KBM-7 (cell line): Measurements from ENCODE around the gene PPFIA3.
A peak's percentile ranks its signal among the peaks of the same experiment; 100 is the strongest.
"Not testable (repeated sequence)": the region's sequence is repeated elsewhere in the genome, so short reads cannot be mapped to it uniquely, and the experiment has no call there.

ENCODE experiments used
- DNase-seq: peaks from one replicate; pipeline ENCODE4 v3.0.0-alpha.2; 2015
- in situ Hi-C: fragments of 300-500 bp; cut with MboI; formaldehyde crosslinking; loops from 2 replicates; pipeline ENCODE4 v1.14.3; 2020; ENCODE audit warnings: low sequenced_read_pairs, low pct_unique_long_range_greater_than_20kb, mixed read lengths

PPFIA3 gene

DNA sequence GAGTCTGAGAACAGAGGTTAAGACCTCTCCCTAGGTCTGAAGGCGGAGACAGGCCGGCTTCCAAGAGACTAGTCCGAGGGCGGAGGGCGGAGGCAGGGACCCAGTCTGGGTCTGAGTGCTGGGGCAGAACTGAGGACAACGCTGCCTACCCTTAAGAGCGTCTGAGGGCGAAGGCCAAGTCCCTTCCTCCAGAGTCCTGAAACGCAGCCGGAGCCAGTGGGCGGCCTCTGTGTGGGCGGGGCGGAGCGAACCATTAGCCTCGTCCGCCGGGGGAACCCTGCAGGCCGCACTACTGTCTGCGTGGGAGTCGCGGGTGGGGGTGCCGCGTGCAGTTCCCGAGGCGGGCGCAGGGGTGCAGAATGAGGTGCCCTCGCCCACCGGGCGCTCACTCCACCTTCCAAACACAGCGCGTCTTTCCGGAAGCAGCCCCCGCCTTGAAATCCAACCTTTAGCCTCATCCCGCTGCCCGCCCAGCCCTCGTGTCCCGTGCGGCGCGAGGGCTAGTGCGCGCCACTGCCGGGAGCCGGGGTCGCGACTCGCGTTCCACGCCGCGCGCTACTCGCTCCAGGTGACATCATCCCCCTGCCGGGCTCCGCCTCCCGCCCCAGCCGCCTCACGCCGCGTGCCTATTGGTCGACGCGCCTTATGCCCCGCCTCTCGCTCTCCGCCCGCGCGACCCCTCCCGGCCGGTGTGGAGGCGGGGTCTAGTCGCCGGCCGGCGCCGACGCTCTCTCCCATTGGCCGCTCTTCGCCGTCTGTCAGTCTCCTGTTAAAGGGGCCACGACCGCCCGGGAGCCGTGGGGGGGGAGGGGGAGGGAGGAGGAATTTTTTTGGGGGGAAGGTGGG is 556 bp upstream of the PPFIA3 start, which contains the start of gene C19orf73:
Gene C19orf73 (minus strand): TSS at position 579 of the 846 bp plus-strand sequence. CDS start 121 bp downstream, at position 458.
- in situ Hi-C loops: no loop called here
- DNase-seq: peak; percentile 97

DNA sequence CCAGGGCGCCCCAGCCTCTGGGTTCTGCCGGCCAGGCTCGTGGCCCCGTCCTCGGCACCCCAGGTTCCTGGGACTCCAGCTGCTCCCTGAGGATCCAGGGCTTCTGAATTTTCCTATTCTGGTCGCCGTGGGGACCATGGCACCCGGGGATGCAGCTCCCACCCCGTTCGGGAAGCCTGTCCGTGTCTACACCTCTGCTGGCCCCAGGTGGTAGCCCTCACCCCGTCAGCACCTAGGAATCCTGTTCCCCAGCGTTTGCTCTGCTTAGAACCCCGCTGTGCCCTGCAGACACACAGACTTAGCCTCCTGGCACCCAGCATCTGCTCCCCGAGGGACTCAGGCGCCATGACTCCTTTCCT is 960 bp downstream of the PPFIA3 start:
- no peak for DNase-seq
- in situ Hi-C loops: no loop called here

DNA sequence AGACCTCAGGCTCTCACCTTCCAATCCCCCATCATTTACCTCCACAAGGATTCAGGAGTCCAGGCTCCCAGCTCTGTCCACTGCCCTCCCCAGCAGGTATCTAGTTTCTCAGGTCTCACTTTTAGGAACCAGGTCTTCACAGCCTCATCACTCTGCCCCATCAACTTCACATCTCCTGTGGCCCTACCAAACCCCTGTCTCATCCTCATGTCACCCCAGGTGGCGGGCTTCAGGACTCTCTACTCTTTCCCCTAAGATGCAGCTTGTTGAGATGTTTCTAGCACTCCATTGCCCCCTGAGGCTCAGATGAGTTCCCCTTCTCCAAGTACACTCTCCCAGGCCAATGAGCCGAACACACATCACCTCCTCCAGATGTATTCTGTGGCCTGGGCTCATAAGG is 1.5 kb downstream of the PPFIA3 start:
- in situ Hi-C loops: no loop called here
- DNase-seq: no peak

DNA sequence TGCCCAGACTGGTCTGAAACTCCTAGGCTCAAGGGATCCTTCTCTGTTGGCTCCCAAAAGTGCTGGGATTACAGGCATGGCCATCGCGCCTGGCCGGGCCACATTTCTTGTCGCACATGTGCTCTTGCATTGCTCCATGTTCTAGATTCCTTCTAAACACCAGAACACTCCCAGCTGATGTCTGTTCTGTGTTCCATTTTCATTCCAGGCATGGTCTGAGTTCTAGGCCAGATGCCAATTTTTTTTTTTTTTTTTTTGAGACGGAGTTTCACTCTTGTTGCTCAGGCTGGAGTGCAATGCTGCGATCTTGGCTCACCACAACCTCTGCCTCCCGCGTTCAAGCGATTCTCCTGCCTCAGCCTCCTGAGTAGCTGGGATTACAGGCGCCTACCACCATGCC is 2.5 kb downstream of the PPFIA3 start:
- in situ Hi-C loops: not testable (repeated sequence)

DNA sequence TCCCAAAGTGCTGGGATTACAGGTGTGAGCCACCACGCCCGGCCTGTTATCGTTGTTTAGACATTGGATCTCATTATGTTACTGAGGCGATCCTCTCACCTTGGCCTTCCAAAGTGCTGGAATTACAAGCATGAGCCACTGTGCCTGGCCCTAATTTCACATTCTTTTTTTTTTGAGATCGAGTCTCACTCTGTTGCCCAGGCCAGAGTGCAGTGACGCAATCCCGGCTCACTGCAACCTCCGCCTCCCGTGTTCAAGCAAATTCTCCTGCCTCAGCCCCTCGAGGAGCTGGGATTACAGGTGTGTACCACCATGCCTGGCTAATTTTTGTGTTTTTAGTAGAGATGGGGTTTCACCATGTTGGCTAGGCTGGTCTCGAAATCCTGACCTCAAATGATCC is 3.9 kb downstream of the PPFIA3 start:
- DNase-seq, in situ Hi-C loops: not testable (repeated sequence)

More for the DNA sequence above, 2.5 kb downstream of the PPFIA3 start:
- not testable (repeated sequence) for DNase-seq

DNA sequence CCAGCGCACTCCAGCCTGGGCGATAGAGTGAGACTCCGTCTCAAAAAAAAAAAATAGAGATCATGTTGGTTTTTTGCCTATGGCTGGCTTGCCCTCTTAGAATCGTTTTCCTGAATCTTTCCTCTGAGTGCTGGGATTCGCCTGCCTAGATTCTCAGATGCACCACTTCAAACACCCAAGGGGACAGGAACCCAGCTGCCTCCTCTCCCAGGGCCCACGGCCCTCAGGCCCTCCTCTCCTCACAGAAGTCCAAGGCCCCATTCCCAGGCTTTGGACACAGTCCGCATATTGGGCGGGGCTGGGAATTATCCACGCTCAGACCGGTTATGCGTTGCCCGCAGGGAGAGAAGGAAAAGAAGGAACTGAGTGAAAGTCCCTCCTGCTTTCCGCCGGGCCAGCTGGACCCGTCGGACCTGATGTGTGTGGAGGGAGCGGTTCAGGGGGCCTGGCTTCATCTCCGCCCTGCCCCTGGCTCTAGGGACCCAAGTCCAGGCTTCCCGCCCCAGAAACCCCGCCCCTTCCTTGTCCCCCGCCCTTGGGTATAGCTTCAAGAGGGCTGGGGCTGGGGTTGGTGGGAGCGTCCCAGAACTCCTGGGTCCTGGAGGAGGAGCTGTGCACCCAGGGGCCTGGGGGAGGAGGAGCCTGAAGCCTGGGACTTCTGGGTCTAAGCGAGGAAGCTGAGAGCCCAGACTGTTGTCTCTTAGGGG is 5.8 kb downstream of the PPFIA3 start:
- in situ Hi-C loops: no loop called here
- DNase-seq: no peak

DNA sequence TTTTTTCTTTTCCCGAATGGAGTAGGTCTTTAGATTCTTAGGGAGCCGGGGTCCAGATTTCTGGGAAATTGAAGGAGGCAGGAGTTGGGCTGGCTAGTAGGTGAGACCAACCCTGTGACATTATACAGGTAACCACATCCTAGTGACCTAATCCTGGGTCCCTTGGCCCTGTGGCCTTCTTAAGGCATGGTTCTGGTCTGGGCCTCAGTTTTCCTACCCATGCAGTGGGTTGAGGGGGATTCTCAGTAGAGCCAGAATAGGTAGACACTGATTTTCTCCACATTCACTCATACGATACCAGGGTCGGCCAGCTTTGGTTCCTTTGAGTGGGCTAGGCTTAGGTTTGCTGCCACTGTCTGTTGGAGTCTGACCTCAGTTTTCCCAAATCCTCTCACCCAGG is 7.2 kb downstream of the PPFIA3 start:
- no peak for DNase-seq
- in situ Hi-C loops: no loop called here

DNA sequence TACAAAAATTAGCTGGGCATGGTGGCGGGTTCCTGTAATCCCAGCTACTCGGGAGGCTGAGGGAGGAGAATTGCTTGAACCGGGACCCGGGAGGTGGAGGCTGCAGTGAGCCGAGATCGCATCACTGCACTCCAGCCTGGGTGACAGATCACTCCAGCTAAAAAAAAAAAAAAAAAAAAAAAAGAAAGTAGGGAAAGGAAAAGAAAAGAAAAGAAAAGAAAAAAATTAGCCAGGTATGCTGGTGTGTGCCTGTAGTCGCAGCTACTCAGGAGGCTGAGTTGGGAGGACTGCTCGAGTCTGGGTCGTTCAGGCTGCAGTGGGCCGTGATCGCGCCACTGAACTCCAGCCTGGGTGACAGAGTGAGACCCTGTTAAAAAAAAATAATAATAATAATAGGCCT is 7.9 kb downstream of the PPFIA3 start:
- in situ Hi-C loops, DNase-seq: not testable (repeated sequence)

DNA sequence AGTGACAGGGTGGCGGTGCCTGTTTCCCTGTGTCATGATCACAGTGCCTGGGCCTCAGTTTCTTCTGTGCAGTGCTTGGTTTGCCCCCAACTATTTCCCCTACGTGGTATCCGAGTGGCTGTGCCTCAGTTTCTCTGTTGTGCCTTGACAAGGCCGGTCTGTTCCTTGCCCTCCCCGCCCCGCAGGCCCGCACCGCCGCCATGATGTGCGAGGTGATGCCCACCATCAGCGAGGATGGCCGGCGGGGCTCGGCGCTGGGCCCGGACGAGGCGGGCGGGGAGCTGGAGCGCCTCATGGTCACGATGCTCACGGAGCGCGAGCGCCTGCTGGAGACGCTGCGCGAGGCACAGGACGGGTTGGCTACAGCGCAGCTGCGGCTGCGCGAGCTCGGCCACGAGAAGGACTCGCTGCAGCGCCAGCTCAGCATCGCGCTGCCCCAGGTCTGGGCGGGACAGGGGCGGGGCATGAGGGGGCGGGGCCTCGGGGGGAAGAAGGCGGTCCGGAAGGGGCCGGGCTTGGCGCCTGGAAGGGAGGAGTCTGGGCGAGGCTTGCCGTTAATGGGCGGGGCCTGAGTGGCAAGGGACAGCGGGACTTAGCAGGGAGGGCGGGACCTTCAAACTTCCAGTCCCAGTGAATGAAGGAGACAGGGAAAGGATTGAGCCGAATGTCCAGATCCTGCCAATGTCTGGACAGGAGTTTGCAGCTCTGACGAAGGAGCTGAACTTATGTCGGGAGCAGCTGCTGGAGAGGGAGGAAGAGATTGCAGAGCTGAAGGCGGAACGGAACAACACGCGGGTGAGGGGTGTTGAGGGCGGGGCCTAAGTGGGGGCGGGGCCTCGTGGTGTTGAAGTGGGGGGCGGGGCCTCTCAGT is 8.6 kb downstream of the PPFIA3 start:
- in situ Hi-C loops: no loop called here
- peak; percentile 93 for DNase-seq

DNA sequence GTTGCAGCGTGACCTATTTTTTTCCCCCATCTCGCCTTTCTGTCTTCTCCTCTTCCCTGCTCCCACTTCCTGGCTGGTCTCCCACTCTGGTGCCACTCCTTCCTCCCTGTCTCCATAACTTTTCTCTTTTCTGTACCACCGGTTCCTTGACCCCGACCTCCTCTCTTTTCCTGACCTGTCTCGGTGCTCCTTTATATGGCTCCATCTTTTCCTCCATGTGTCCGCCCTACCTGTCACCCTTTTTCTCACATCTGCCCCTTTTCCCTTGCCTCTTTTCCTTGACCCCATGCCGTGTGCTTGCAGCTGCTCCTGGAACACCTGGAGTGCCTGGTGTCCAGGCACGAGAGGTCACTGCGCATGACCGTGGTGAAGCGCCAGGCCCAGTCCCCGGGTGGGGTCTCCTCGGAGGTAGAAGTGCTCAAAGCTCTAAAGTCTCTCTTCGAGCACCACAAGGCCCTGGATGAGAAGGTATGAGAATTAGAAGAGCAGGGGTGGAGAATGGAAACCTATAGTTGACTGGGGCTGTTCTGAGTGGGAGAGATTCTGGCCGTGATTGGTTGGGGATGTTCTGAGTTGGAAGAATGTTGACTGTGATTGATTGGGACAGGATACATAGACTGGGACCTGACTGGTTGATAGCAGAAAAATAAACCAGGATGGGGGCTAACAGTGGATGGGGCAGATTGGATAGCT is 9.3 kb downstream of the PPFIA3 start:
- no peak for DNase-seq
- in situ Hi-C loops: no loop called here

DNA sequence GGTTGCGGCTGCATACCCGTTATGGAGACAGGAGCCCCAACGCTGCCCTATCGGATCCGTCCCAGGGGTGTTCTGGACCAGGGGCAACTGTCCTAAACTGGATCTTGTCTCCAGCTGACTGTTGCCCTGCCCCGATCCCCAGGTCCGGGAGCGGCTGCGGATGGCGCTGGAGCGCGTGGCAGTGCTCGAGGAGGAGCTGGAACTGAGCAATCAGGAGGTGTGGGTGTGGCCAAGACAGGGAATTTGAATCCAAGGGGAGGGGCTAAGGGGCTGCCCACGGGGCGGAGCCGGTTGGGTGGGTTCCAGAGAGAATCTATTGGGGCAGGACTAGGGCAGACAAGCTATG is 9.9 kb downstream of the PPFIA3 start:
- in situ Hi-C loops: no loop called here
- DNase-seq: no peak

DNA sequence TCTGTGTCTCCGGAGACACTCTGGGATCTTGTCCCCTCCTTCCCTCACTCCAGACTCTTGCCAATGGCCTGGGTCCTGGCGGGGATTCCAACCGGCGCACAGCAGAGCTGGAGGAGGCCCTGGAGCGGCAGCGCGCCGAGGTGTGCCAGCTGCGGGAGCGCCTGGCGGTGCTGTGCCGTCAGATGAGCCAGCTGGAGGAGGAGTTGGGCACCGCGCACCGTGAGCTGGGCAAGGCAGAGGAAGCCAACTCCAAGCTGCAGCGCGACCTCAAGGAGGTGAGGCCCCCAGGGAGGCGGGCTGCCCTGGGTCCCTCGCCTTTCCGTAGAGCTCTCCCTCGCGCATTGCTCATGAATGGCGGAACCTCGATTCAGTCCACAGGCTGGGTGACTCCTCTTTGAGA is 11.0 kb downstream of the PPFIA3 start:
- in situ Hi-C loops: no loop called here
- no peak for DNase-seq

DNA sequence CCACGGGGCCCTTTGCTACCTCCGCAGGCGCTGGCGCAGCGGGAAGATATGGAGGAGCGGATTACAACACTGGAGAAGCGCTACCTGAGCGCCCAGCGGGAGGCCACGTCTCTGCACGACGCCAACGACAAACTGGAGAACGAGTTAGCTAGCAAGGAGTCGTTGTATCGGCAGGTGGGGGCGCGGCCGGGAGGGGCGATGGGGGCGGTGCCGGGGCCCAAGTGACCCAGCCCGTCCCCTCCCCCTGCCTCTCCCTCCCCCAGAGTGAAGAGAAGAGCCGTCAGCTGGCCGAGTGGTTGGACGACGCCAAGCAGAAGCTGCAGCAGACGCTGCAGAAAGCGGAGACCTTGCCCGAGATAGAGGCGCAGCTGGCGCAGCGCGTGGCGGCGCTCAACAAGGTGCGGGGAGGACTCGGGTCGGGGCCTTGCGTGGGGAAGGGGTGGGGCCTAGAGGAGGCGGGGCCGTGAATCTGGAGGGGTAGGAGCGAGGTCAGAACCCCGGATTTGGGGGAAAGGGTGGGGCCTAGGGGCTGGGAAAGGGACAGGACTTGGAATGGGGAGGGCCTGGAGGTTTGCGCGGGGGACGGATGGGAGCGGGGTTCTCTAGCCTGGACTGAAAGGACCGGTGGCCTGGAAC is 13.7 kb downstream of the PPFIA3 start:
- in situ Hi-C loops: no loop called here
- no peak for DNase-seq

DNA sequence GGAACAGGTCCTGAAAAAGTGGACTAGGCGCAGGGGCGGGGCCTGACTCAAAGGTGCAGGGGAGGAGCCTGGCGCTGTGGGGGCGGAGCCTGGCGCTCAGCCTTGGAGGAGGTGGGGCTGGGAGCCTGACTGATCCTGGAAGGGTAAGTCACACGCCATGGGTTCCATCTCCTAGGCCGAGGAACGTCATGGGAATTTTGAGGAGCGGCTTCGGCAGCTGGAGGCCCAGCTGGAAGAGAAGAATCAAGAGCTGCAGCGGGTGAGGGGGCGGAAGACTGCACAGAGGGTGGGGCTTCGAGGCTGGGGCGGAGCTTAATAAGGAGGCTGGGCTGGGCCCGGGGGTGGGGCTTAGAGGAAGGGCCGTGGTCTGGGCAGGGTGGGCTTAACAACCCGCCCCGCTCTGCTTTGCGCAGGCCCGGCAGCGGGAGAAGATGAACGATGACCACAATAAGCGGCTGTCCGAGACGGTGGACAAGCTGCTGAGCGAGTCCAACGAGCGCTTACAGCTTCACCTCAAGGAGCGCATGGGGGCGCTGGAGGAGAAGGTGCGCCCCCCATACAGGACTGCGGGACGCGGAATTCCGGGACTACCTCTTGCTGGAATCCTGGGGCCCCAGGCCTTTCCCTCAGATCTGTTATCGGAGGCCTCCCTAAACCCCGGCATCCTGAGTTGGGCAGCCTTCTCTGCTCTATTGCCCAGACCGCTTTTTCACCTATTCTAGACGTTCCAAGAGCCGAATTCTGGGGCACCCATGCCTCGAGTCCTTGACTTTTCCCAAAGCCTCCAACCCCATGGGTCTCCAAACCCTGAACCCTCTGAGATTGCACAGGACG is 14.5 kb downstream of the PPFIA3 start:
- in situ Hi-C loops: no loop called here
- no peak for DNase-seq

DNA sequence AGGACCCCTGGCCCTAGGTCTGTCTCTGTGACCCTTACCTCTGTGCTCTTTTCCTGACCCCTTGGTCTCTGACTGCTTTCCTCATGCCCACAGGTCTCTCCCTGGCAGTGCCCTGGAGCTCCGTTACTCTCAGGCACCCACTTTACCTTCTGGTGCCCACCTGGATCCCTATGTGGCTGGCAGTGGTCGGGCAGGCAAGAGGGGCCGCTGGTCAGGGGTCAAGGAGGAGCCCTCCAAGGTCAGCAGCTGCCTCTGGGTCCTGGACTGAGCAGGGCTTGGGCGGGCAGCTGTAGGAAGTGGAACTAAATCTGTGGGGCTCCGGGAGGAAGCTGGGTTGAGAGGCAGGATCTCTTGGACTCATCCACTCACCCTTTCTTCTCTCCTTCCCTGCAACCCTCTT is 16.3 kb downstream of the PPFIA3 start:
- in situ Hi-C loops: no loop called here
- no peak for DNase-seq

DNA sequence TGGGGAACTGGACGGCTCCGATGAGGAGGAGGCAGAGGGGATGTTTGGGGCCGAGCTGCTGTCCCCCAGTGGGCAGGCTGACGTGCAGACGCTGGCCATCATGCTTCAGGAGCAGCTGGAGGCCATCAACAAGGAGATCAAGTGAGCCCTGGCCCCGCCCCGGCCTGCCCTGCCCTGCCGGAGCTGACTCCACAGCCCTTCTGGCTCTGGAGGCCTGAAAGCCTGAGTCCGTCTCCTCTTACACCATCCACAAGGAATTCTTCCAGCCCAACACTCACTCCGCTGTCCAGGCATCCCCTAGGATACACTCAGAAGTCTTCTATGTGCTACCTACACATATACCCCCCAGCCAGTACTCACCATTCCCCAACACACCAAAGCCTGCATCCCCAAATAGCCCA is 17.4 kb downstream of the PPFIA3 start:
- in situ Hi-C loops: no loop called here
- DNase-seq: no peak

DNA sequence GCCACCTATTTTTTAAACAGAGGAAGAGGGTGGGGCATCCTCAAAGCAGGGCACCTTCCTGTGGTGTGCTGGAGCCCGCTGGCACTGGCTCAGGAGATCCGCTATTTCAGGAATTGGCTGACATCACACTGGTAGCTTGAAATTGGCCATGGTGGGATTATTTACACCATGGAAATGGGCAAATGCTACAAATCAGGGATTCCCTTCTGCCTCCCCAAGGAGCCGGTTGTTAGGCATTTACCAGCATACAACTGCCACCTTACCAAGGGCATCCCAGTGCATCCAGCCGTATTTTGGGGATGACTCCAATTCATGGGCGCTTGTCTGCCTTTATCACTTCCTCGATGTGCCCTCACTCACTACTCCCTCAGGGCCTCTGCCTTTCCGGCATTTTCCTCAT is 21.6 kb downstream of the PPFIA3 start:
- in situ Hi-C loops: no loop called here
- DNase-seq: no peak

DNA sequence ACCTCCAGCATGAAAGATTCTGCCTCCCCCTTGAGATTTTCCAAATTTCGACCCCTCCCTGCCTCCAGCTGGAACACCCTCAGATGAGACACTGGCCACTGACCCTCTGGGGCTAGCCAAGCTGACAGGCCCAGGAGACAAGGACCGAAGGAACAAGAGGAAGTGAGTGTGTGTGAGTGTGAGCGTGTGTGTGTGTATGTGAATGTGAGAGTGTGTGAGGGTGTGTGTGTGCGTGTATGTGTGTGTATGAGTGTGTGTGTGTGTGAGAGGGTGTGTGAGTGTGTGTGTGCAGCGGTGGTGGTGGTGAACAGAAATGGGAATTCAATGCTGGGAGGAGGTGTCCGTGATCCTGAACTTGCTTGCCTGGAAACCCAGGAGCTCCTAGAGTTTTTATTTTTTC is 22.0 kb downstream of the PPFIA3 start:
- in situ Hi-C loops: no loop called here
- no peak for DNase-seq
